ENCODE measurements around the gene C1QTNF3.
"Not testable (repeated sequence)": the region's sequence is repeated elsewhere in the genome, so short reads cannot be mapped to it uniquely, and the experiment has no call there.

The C1QTNF3 gene

GRCh38 chr5:34020726-34021125, 22.3 kb downstream of the C1QTNF3 start:
- DNase-seq = no peak

GRCh38 chr5:34017254-34017653, 25.8 kb downstream of the C1QTNF3 start:
- DNase-seq = no peak

- no peak for DNase-seq
Measured at GRCh38 chr5:34016750-34017149, 26.3 kb downstream of the C1QTNF3 start.

DNA sequence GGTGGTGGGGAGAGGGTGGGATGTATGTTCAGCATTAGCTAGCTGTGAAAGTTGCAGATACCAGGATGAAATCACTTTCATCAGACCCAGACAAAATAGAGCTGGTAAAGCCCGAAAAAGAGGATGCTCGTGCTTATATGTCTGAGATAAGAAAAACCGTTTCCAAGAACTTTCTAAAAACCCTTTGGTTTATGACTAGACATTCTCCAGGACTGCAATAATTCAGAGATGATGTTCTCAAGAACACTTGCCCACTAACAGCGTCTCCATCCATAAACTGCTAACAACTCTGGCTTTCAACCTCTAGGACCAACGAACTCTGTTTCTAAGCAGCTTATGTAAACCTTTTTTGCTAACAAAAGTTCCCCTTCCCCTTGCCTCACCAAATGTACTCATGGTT, 26.8 kb downstream of the C1QTNF3 start:
- no peak for DNase-seq

DNA sequence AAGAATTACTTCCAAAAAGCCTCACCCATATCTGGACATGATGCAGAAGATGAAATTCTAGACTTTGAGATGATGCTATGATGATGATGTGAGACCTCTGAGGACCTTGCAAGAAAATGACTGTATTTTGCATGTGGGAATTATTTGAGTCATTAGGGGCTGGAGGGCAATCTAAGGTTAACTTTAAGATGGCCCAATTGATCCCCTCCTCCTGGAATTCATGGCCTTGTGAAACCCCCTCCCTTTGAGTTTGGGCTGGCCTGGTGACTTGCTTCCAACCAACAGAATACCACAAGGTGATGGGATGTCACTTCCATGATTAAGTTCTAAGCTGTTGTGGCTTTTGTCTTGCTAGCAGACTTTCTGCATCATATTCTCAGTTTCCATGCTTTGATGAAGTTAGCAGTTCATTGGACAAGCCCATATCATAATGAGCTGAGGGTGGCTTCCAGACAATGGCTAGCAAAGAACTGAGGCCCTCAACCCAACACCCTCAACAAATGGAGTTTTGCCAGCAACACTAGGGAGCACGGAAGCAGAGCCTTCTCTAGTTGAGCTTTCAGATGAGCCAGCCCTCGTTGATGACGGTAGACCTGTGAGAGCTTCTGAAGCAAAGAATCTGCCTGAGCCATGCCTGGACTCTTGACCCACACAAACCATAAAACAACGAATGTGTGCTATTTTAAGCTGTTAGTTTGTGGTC, 27.7 kb downstream of the C1QTNF3 start:
- DNase-seq = no peak

- DNase-seq = no peak
Measured at GRCh38 chr5:34014626-34015025, 28.4 kb downstream of the C1QTNF3 start.

DNA sequence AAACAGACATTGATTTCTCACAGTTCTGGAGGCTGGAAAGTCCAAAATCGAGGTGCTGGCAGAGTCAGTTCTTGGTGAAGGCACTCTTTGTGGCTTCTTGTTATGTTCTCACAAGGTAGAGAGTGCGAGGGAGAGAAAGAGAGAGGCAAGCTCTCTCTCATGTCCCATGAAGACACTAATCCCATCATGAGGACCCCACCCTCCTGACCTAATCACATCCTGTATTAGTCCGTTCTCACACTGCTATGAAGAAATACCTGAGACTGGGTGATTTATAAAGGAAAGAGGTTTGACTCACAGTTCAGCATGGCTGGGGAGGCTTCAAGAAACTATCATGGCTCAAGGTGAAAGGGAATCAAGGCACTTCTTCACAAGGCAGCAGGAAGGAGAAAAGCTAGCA, 29.5 kb downstream of the C1QTNF3 start:
- no peak for DNase-seq

DNA sequence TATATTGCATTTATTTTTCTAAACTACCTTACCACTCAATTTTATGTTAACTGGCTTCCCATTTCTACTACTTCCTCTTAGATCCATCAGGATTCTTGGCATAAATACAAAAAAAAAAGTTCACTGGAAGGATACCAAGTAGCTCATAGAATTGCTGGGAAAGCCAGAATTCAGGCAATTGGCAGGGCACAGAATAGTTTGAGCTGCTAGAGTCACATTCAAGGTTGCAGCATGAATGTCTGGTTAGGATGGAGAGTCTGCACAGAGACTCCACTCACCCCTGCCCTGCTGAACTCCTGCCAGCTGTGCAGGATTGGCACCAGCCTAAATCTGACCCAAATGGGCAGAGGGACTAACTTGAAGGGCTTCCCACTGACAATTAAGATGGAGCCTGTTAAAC, 30.2 kb downstream of the C1QTNF3 start:
- peak in 3 of 14 donors; percentile 4 to 45 (median 10) for DNase-seq

- no peak for DNase-seq
Measured at GRCh38 chr5:34011536-34011935, 31.5 kb downstream of the C1QTNF3 start.

- not testable (repeated sequence) for DNase-seq
Measured at GRCh38 chr5:34010146-34010545, 32.9 kb downstream of the C1QTNF3 start.

DNA sequence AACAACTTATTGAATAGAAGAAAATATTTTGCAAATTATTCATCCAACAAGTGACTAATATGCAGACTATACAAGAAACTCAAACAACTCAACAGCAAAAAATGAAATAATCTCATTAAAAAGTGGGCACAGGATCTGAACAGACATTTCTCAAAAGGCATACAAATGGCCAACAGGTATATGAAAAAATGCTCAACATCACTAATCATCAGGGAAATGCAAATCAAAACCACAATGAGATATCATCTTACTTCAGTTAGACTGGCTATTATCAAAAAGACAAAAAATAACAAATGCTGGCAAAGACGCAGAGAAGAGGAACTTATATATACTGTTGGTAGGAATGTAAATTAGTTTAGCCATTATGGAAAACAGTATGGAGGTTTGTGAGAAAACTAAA, 33.4 kb downstream of the C1QTNF3 start:
- DNase-seq = no peak

- peak in 1 of 14 donors; percentile 56 for DNase-seq
Measured at GRCh38 chr5:34008802-34009201, 34.2 kb downstream of the C1QTNF3 start.

GRCh38 chr5:34007621-34008600, 35.1 kb downstream of the C1QTNF3 start, which contains the start of gene AMACR:
TSS of gene AMACR (minus strand) at chr5:34008050. CDS start at chr5:34008019, 31 bp downstream.
- peak; percentile 75 to 99 (median 94) for DNase-seq

- DNase-seq = peak in 6 of 14 donors; percentile 13 to 35 (median 28)
Measured at GRCh38 chr5:34007201-34007620, 35.8 kb downstream of the C1QTNF3 start.

DNA sequence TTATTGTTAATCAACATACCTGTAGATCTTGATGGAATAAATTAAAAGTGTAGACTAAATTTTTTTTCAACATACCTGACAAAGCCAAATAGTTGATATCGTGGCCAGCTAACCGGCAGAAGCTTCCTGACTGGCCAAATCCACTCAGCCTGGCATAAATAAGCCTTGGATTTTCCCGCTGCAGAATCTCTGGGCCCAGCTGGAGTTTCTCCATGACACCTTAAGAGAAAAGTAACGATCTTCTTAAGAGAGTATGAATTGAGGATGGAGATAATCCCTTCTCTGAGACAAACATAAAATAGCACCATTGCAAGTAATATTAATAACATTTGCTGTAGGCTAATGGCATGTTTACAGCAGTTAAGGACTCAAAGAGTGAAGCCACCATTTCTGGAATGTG, 37.3 kb downstream of the C1QTNF3 start:
- DNase-seq = no peak

- no peak for DNase-seq
Measured at GRCh38 chr5:34005211-34005610, 37.8 kb downstream of the C1QTNF3 start.

DNA sequence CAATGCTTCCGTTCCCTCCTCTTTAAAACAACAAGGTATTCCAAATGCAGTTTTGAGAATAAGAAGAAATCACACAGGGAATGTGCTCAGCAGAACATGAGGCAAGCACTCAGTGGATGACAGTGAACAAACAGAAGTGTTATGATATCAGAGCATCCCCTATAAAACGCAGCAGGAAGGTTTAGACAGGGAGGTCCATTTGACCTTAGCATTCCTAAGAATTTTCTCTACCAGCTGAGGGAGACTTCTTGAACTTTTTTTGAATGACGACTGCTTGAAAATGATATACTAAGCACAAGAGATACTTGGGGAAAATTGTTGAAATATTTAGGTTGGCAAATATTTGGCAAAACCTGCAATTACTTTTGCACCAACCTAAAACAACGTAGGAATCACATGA, 39.1 kb downstream of the C1QTNF3 start:
- no peak for DNase-seq

DNA sequence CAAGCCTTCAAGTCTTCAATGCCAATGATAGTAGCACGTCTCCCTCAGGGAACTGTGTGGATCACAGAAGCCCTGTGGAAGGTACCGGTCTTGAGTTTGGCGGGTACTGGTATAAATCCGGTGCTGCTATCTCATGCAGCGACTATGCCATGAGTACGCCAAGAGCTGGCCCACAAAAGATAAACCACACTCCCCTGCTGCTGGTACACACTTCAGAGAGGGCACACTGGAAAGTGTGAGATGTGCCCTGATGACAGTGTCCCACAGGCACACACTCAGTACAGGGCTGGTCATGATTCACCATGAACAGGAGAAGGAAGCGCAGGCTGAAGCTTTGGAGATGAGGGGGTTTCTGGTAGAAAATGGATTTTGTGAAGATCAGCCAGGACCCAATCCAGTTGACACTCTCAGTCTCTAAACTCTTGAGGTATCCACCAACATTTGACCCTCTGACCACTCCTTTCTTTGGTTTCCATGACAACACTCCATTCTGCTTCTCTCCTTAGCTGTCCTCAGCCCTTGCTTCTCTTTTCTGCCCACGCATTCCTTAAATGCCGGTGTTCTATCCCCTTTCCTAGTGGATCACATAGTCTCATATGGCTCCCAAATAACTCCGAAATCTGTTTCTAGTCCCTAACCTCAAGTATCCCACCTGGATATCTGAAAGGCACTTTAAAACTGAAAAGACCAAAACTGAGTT, 40.2 kb downstream of the C1QTNF3 start:
- DNase-seq = no peak

DNA sequence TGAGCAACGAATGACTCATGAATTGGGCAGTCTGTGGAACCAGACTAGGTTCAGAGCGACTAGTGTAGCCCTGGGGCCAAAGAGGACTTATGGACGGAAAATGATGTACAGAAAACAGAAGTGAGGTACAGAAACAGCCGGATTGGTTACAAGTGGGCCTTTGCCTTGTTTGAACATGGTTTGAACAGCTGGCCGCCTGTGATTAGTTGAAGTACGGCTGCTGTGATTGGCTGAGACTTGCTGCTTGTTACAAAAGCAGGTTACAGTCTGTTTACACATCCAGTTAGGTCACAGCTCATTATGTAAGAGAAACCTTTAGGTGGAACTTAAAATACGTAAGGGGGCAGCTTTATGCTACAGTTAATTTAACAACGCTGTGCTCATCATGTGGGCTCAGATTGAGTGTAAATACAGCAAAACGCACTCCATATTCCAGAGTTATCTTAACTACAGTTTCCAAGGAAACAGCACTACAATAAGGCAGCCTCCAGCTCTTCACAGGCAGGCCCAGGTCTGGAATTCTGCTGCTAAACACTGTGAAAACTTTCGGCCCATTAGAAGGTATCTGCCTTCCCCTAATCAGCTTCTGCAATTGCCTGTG, 41.7 kb downstream of the C1QTNF3 start:
- DNase-seq = no peak

DNA sequence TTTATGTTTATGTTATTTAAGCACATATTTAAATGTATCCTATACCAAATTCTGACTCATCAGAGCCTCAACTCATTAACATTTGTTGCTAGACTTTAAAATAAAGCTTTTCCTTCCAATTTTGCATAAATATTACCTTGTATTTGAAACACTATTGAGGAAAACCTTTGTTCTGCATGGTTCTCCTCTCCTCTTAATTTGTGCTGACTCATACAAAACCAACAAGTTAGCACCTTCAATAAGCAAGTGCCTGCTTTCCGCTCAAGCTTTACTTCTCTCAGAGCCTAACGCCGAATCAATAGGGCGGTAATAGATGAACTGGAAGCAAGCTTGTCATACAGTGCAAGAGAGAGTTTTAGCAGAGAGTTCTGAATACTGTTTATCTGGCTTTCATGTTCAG, 43.0 kb downstream of the C1QTNF3 start:
- no peak for DNase-seq

DNA sequence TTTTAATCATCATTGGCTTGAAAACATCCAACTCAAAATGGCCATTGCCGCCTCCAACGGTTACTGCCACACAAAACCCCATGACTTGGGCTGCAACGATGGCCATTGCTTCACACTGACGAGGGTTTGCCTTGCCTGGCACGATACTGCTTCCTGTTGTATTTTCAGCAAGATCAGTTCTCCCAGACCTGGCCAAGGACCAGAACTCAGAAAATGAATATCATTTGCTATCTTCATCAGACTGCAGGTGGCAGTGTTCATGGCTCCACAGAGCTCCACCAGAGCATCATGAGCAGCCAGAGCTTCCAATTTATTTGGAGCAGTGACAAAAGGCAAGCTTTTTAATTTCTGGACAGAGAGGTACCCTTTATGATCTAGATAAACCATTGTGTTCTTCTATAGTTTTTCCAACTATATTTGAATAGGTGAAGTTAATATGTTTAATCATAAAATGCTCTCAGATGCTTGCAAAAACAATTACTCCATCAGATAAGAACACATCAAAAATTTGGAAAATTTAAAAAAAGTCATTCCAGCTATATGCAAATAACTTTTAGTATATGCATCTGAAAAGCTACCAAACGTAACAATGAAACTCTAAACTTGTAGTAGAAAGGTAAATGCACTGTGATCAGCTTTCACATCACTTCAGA, 45.6 kb downstream of the C1QTNF3 start:
- DNase-seq = peak in 9 of 14 donors; percentile 8 to 81 (median 25)

GRCh38 chr5:33995865-33996264, 47.1 kb downstream of the C1QTNF3 start:
- no peak for DNase-seq

All from C1 segment of cervical spinal cord (tissue), 14 donors.